Measurements from ENCODE around the gene SLAIN1.

The SLAIN1 gene

GRCh38 chr13:77751513-77752456, 54.3 kb downstream of the SLAIN1 start:
- peak in 1 of 3 experiments; percentile 46 for DNase-seq (ENCODE audit: low read depth in 3 of 3)

- DNase-seq (ENCODE audit: low read depth in 3 of 3): no peak
Measured at GRCh38 chr13:77752512-77753069, 55.1 kb downstream of the SLAIN1 start.

GRCh38 chr13:77760893-77761292, 63.4 kb downstream of the SLAIN1 start:
- DNase-seq (ENCODE audit: low read depth in 3 of 3): no peak

GRCh38 chr13:77767413-77767812, 69.9 kb downstream of the SLAIN1 start:
- DNase-seq (ENCODE audit: low read depth in 3 of 3): no peak

- DNase-seq (ENCODE audit: low read depth in 3 of 3): no peak
Measured at GRCh38 chr13:77774181-77774580, 76.7 kb downstream of the SLAIN1 start.

- no peak for DNase-seq (ENCODE audit: low read depth in 3 of 3)
Measured at GRCh38 chr13:77776704-77777103, 79.2 kb downstream of the SLAIN1 start.

- peak in 1 of 3 experiments; percentile 8 for DNase-seq (ENCODE audit: low read depth in 3 of 3)
Measured at GRCh38 chr13:77779552-77780272, 82.2 kb downstream of the SLAIN1 start.

- no peak for DNase-seq (ENCODE audit: low read depth in 3 of 3)
Measured at GRCh38 chr13:77781808-77782207, 84.3 kb downstream of the SLAIN1 start.

GRCh38 chr13:77784515-77784914, 87.0 kb downstream of the SLAIN1 start:
- DNase-seq (ENCODE audit: low read depth in 3 of 3): no peak

- DNase-seq (ENCODE audit: low read depth in 3 of 3): no peak
Measured at GRCh38 chr13:77786695-77787287, 89.3 kb downstream of the SLAIN1 start.

GRCh38 chr13:77789376-77789775, 91.9 kb downstream of the SLAIN1 start:
- no peak for DNase-seq (ENCODE audit: low read depth in 3 of 3)

GRCh38 chr13:77800219-77800618, 102.7 kb downstream of the SLAIN1 start:
- DNase-seq (ENCODE audit: low read depth in 3 of 3): no peak

GRCh38 chr13:77806518-77806917, 109.0 kb downstream of the SLAIN1 start:
- no peak for DNase-seq (ENCODE audit: low read depth in 3 of 3)

GRCh38 chr13:77807431-77808135, 110.1 kb downstream of the SLAIN1 start:
- DNase-seq (ENCODE audit: low read depth in 3 of 3): no peak

- no peak for DNase-seq (ENCODE audit: low read depth in 3 of 3)
Measured at GRCh38 chr13:77810430-77810829, 112.9 kb downstream of the SLAIN1 start.

GRCh38 chr13:77810878-77811277, 113.4 kb downstream of the SLAIN1 start:
- DNase-seq (ENCODE audit: low read depth in 3 of 3): no peak

- no peak for DNase-seq (ENCODE audit: low read depth in 3 of 3)
Measured at GRCh38 chr13:77811381-77811780, 113.9 kb downstream of the SLAIN1 start.

GRCh38 chr13:77811981-77812380, 114.5 kb downstream of the SLAIN1 start:
- no peak for DNase-seq (ENCODE audit: low read depth in 3 of 3)
